GM12873 (cell line): ENCODE data around the gene TMEM248.

Source experiments
- CTCF ChIP-seq: IDR thresholded peaks from 2 replicates; pipeline ENCODE4 v1.5.1; 2012; ENCODE audit warnings: low read depth, mild to moderate bottlenecking, moderate library complexity, low read length, control low read depth; ENCODE audit not compliant: insufficient read depth; ENCODE audit errors: missing control alignments

TMEM248 gene

GRCh38 chr7:66950311-66950710, 29.3 kb downstream of the TMEM248 start:
- no peak for TF ChIP-seq CTCF

- TF ChIP-seq CTCF, result no peak
Observed at GRCh38 chr7:66950763-66951162, 29.7 kb downstream of the TMEM248 start.

GRCh38 chr7:66952343-66953043, 31.5 kb downstream of the TMEM248 start:
- no peak for TF ChIP-seq CTCF

- TF ChIP-seq CTCF, result no peak
Observed at GRCh38 chr7:66953044-66953427, 32.0 kb downstream of the TMEM248 start.

- no peak for TF ChIP-seq CTCF
Observed at GRCh38 chr7:66957595-66958290, 36.7 kb downstream of the TMEM248 start.

- no peak for TF ChIP-seq CTCF
Observed at GRCh38 chr7:66958538-66959350, 37.7 kb downstream of the TMEM248 start.

- TF ChIP-seq CTCF, result no peak
Observed at GRCh38 chr7:66960192-66960591, 39.2 kb downstream of the TMEM248 start.
